ENCODE data around the gene RASGRF1. TPM values are rescaled to one million over a fixed set of nuclear protein-coding genes. Genes with fewer than 3 reads are reported as not detected.
A peak's percentile ranks its signal among the peaks of the same experiment; 100 is the strongest.

The RASGRF1 gene
- polyA plus RNA-seq, 3 donors: 0.11 TPM; not detected in 2

GRCh38 chr15:79092382-79092781 lies 1.8 kb upstream of the RASGRF1 start:
- DNase-seq: no peak
- no peaks in the 10 kb centered on the region for H4K20me1 ChIP-seq (ENCODE audit: insufficient read depth, low read length)
- H2AFZ ChIP-seq (ENCODE audit: insufficient read depth, low read depth, low read length, poor library complexity, severe bottlenecking): no peak overlapping the region
- peaks cover 0 to 5% of the 10 kb centered on the region in 2 donors for H3K4me1 ChIP-seq (ENCODE audit: control insufficient read depth in 1 of 2, insufficient read depth in 2 of 2, low read length in 2 of 2)
- peak overlapping the region in 1 of 2 donors; percentile 69 for H3K4me3 Mint-ChIP-seq
- H3K36me3 Mint-ChIP-seq: peaks cover 0 to 3% of the 10 kb centered on the region in 2 donors
- H3K79me2 ChIP-seq (ENCODE audit: insufficient read depth, low read length): no peaks in the 10 kb centered on the region
- no peaks in the 10 kb centered on the region for H3K36me3 ChIP-seq (replicated peaks in 1 of 2; ENCODE audit: control insufficient read depth in 1 of 2, insufficient read depth in 2 of 2, low read length in 2 of 2)
- H3K27me3 ChIP-seq (ENCODE audit: control insufficient read depth in 2 of 2, insufficient read depth in 2 of 2, low read length in 2 of 2): peaks cover 22 to 69% of the 10 kb centered on the region in 2 donors
- WGBS (ENCODE audit: insufficient coverage): 40% methylated on average over 1 of the region's 2 CpGs
- intact Hi-C loops (cut with micrococcal nuclease): no loop called here
- H3K27ac ChIP-seq (ENCODE audit: low read depth in 1 of 2, low read length in 2 of 2): no peak overlapping the region
- H3K4me1 Mint-ChIP-seq: peaks cover 6% of the 10 kb centered on the region
- no peak overlapping the region for H3K27ac Mint-ChIP-seq
- H3K9me3 ChIP-seq (replicated peaks in 1 of 2; ENCODE audit: control insufficient read depth in 1 of 2, insufficient read depth in 1 of 2, low read length in 2 of 2): no peaks in the 10 kb centered on the region
- H3K9ac ChIP-seq (ENCODE audit: insufficient read depth, low read length, poor library complexity, severe bottlenecking): no peak overlapping the region
- H3K9me3 Mint-ChIP-seq: peaks cover 0 to 7% (median 0%) of the 10 kb centered on the region in 7 donors
- peaks cover 68 to 84% (median 69%) of the 10 kb centered on the region in 3 donors for H3K27me3 Mint-ChIP-seq (ENCODE audit: low read depth in 3 of 3)
- TF ChIP-seq, protein P1, sequence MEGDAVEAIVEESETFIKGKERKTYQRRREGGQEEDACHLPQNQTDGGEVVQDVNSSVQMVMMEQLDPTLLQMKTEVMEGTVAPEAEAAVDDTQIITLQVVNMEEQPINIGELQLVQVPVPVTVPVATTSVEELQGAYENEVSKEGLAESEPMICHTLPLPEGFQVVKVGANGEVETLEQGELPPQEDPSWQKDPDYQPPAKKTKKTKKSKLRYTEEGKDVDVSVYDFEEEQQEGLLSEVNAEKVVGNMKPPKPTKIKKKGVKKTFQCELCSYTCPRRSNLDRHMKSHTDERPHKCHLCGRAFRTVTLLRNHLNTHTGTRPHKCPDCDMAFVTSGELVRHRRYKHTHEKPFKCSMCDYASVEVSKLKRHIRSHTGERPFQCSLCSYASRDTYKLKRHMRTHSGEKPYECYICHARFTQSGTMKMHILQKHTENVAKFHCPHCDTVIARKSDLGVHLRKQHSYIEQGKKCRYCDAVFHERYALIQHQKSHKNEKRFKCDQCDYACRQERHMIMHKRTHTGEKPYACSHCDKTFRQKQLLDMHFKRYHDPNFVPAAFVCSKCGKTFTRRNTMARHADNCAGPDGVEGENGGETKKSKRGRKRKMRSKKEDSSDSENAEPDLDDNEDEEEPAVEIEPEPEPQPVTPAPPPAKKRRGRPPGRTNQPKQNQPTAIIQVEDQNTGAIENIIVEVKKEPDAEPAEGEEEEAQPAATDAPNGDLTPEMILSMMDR (IDR thresholded peaks at IDR 0.05): no peak
- H3K4me2 ChIP-seq (replicated peaks; ENCODE audit: extremely low read depth, low read length, poor library complexity, severe bottlenecking): no peak overlapping the region
- no peak overlapping the region for H3K4me3 ChIP-seq (replicated peaks in 1 of 3; ENCODE audit: low read depth in 2 of 3, low read length in 3 of 3)

DNA sequence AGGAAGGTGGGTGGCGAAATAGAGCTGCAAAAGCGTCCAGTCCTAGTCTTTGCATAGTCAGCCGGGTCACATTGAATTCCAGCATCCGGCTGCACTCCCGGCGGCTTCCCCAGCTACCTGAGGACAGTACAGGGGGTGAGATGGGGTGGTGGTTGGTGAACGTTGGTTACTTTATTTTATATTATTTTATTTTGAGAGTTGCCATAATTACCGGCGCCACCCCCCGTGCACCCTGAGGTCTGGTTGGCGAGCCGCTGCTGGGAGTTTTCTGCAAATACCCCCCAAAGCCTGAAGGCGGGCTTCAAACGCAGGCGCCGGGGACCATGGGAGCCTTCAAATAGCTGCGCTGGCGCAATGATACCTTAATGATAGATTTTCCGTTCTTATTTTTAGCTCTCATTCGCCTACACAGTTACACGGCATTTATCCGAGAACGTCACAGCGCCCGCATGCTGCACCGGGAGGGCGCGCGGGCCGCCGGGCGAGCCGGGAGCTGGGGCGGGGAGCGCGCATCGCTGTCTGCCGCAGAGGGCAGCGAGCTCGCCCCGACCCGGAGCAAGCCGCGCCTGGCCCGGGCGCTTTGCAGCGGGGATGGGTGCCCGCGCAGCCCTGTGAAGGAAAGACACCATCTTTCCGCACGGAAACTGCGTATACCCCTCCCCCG lies 756 bp upstream of the RASGRF1 start:
- H3K36me3 ChIP-seq (replicated peaks in 1 of 2; ENCODE audit: control insufficient read depth in 1 of 2, insufficient read depth in 2 of 2, low read length in 2 of 2): no peaks in the 10 kb centered on the region
- H3K4me1 ChIP-seq (ENCODE audit: control insufficient read depth in 1 of 2, insufficient read depth in 2 of 2, low read length in 2 of 2): peaks cover 0 to 5% of the 10 kb centered on the region in 2 donors
- no peak overlapping the region for H3K27ac ChIP-seq (ENCODE audit: low read depth in 1 of 2, low read length in 2 of 2)
- TF ChIP-seq, protein P1 (IDR thresholded peaks at IDR 0.05): no peak
- no peaks in the 10 kb centered on the region for H3K9me3 ChIP-seq (replicated peaks in 1 of 2; ENCODE audit: control insufficient read depth in 1 of 2, insufficient read depth in 1 of 2, low read length in 2 of 2)
- H3K4me2 ChIP-seq (replicated peaks; ENCODE audit: extremely low read depth, low read length, poor library complexity, severe bottlenecking): no peak overlapping the region
- peaks cover 22 to 68% of the 10 kb centered on the region in 2 donors for H3K27me3 ChIP-seq (ENCODE audit: control insufficient read depth in 2 of 2, insufficient read depth in 2 of 2, low read length in 2 of 2)
- intact Hi-C loops (cut with micrococcal nuclease): no loop called here
- H3K4me1 Mint-ChIP-seq: peaks cover 6% of the 10 kb centered on the region
- H4K20me1 ChIP-seq (ENCODE audit: insufficient read depth, low read length): no peaks in the 10 kb centered on the region
- no peak overlapping the region for H2AFZ ChIP-seq (ENCODE audit: insufficient read depth, low read depth, low read length, poor library complexity, severe bottlenecking)
- H3K27ac Mint-ChIP-seq: no peak overlapping the region
- WGBS (ENCODE audit: insufficient coverage): 2% methylated on average over 38 of the region's 53 CpGs
- peaks cover 63 to 83% (median 75%) of the 10 kb centered on the region in 3 donors for H3K27me3 Mint-ChIP-seq (ENCODE audit: low read depth in 3 of 3)
- H3K4me3 ChIP-seq (replicated peaks in 1 of 3; ENCODE audit: low read depth in 2 of 3, low read length in 3 of 3): no peak overlapping the region
- H3K79me2 ChIP-seq (ENCODE audit: insufficient read depth, low read length): no peaks in the 10 kb centered on the region
- H3K36me3 Mint-ChIP-seq: peaks cover 0 to 3% of the 10 kb centered on the region in 2 donors
- H3K4me3 Mint-ChIP-seq: peak overlapping the region in 1 of 2 donors; percentile 82
- H3K9ac ChIP-seq (ENCODE audit: insufficient read depth, low read length, poor library complexity, severe bottlenecking): no peak overlapping the region
- no peak for DNase-seq
- H3K9me3 Mint-ChIP-seq: peaks cover 0 to 7% (median 0%) of the 10 kb centered on the region in 7 donors
